ENCODE measurements around the gene CDPF1.

GRCh38 chr22:46251266-46251665, 1.2 kb upstream of the CDPF1 start:
- no peak for TF ChIP-seq CTCF (IDR thresholded peaks at IDR 0.05)
- no peak for TF ChIP-seq POLR2A (IDR thresholded peaks at IDR 0.05)
